ENCODE results near the gene MRPS22.

The MRPS22 gene

GRCh38 chr3:139318826-139319225 lies 25.0 kb upstream of the MRPS22 start:
- no peak for DNase-seq (ENCODE audit: low read depth)
- no peak for TF ChIP-seq CTCF (IDR thresholded peaks at IDR 0.05; ENCODE audit: low read depth, low read length, missing control alignments)
- no peak overlapping the region for H3K4me3 ChIP-seq (ENCODE audit: low read depth, low read length)

GRCh38 chr3:139319428-139320402 lies 24.1 kb upstream of the MRPS22 start:
- peak; percentile 52 for TF ChIP-seq CTCF (IDR thresholded peaks at IDR 0.05; ENCODE audit: low read depth, low read length, missing control alignments)
- no peak overlapping the region for H3K4me3 ChIP-seq (ENCODE audit: low read depth, low read length)
- DNase-seq (ENCODE audit: low read depth), result no peak

- no peak overlapping the region for H3K4me3 ChIP-seq (ENCODE audit: low read depth, low read length)
- DNase-seq (ENCODE audit: low read depth), result no peak
- TF ChIP-seq CTCF (IDR thresholded peaks at IDR 0.05; ENCODE audit: low read depth, low read length, missing control alignments), result no peak
These were observed 23.1 kb upstream of the MRPS22 start for GRCh38 chr3:139320551-139321309.

GRCh38 chr3:139322346-139322745 lies 21.5 kb upstream of the MRPS22 start:
- DNase-seq (ENCODE audit: low read depth), result no peak
- no peak for TF ChIP-seq CTCF (IDR thresholded peaks at IDR 0.05; ENCODE audit: low read depth, low read length, missing control alignments)
- H3K4me3 ChIP-seq (ENCODE audit: low read depth, low read length), result no peak overlapping the region

- TF ChIP-seq CTCF (IDR thresholded peaks at IDR 0.05; ENCODE audit: low read depth, low read length, missing control alignments), result no peak
- no peak for DNase-seq (ENCODE audit: low read depth)
- H3K4me3 ChIP-seq (ENCODE audit: low read depth, low read length), result no peak overlapping the region
These were observed 20.7 kb upstream of the MRPS22 start for GRCh38 chr3:139323146-139323545.

GRCh38 chr3:139324456-139324855 lies 19.4 kb upstream of the MRPS22 start:
- no peak for TF ChIP-seq CTCF (IDR thresholded peaks at IDR 0.05; ENCODE audit: low read depth, low read length, missing control alignments)

More at GRCh38 chr3:139324456-139324855, 19.4 kb upstream of the MRPS22 start:
- no peak overlapping the region for H3K4me3 ChIP-seq (ENCODE audit: low read depth, low read length)
- DNase-seq (ENCODE audit: low read depth), result no peak

Data from GM12864 (cell line).